Renal cortex interstitium (tissue), 11 donors: ENCODE results near the gene PHLDB3. TPM values are rescaled to one million over a fixed set of nuclear protein-coding genes. Genes with fewer than 3 reads are reported as not detected.

Source experiments
- DNase-seq, 11 donors: peaks; one replicate each; pipeline ENCODE4 v3.0.0-alpha.2; 2013; ENCODE audit warnings: low read depth in 9 of 11, low spot score in 4 of 11; ENCODE audit errors: extremely low read depth in 1 of 11
- polyA plus RNA-seq, 3 donors: library from polyadenylated mRNA; unstranded; fragments of 120-200 nt; gene quantifications; one replicate each; pipeline ENCODE4 v1.2.1, GENCODE V29; 2013; ENCODE audit not compliant: insufficient read length in 3 of 3

Gene PHLDB3
- polyA plus RNA-seq, 3 donors: 4.9 to 14.5 (median 9.3) TPM

DNA sequence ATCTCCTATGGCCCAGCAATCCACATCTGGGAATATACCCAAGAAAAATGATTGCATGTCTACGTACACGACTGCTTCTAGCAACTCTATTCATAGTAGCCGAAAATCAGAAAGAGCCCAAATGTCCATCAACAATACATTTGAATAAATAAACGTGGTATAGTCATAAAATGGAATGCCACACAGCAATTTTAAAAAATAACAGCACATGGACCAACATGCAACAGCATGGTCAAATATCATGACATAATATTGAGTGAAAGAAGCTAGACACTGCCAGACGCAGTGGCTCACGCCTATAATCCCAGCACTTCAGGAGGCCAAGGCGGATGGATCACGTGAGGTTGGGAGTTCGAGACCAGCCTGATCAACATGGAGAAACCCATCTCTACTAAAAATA is 73.6 kb downstream of the PHLDB3 start:
- no peak for DNase-seq

DNA sequence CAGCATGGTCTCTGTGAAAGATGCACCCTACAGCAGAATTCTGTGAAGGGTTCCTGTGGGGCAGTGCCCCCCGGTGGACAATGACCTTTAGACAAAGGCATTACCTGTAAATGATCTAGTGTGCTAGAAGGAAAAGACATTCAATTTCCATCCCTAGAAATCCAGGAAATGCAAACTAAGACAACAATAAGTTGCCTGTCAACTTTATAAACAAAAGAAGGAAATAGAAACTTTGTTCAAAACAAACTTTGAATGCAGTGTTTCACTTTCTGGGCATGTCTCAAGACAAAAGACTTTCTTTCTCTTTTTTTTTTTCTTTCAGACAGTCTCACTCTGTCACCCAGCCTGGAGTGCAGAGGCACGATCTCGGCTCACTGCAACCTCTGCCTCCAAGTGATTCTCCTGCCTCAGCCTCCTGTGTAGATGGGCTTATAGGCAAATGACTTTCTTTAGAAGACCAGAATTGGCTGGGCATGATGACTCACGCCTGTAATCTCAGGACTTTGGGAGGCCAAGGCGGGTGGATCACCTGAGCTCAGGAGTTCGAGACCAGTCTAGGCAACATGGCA is 74.3 kb downstream of the PHLDB3 start:
- no peak for DNase-seq

- no peak for DNase-seq
These were observed 75.2 kb downstream of the PHLDB3 start for GRCh38 chr19:43429395-43429794.

- no peak for DNase-seq
These were observed 78.8 kb downstream of the PHLDB3 start for GRCh38 chr19:43425567-43426392.

Other genes starting within 250 kb of the PHLDB3 start
- under 1 TPM in 2 of 3 donors, not detected in 1; 0.06 to 0.26 TPM for gene PSG9, start 235.2 kb downstream of the PHLDB3 start, polyA plus RNA-seq
- gene CD177, start 151.1 kb downstream of the PHLDB3 start, polyA plus RNA-seq: under 1 TPM; 0.15 to 0.50 (median 0.20) TPM
- not detected for gene TEX101, start 89.9 kb downstream of the PHLDB3 start, polyA plus RNA-seq
- gene LYPD3, start 39.1 kb downstream of the PHLDB3 start, polyA plus RNA-seq: 10 to 100 TPM in 1 of 3 donors, 1 to 10 TPM in 2; 1.8 to 13.2 (median 3.1) TPM
- gene ETHE1, start 22.5 kb upstream of the PHLDB3 start, polyA plus RNA-seq: 10 to 100 TPM; 21.8 to 33.8 (median 28.7) TPM
- gene ZNF575, start 28.4 kb upstream of the PHLDB3 start, polyA plus RNA-seq: 1 to 10 TPM; 2.3 to 3.3 (median 2.4) TPM
- 10 to 100 TPM; 61.0 to 81.4 (median 73.1) TPM for gene XRCC1, start 70.8 kb upstream of the PHLDB3 start, polyA plus RNA-seq
- 10 to 100 TPM; 16.6 to 19.1 (median 17.7) TPM for gene PINLYP, start 71.1 kb upstream of the PHLDB3 start, polyA plus RNA-seq
- 10 to 100 TPM; 15.8 to 19.8 (median 16.2) TPM for gene IRGQ, start 91.4 kb upstream of the PHLDB3 start, polyA plus RNA-seq
- gene ZNF576, start 91.8 kb upstream of the PHLDB3 start, polyA plus RNA-seq: 10 to 100 TPM; 11.0 to 13.8 (median 13.3) TPM
- gene SRRM5, start 107.3 kb upstream of the PHLDB3 start, polyA plus RNA-seq: 1 to 10 TPM in 1 of 3 donors, under 1 TPM in 2; 0.67 to 2.1 (median 0.70) TPM
- 100 to 1,000 TPM in 2 of 3 donors, 10 to 100 TPM in 1; 79.5 to 128 (median 101) TPM for gene ZNF428, start 114.9 kb upstream of the PHLDB3 start, polyA plus RNA-seq
- gene CADM4, start 135.1 kb upstream of the PHLDB3 start, polyA plus RNA-seq: 10 to 100 TPM; 42.9 to 59.2 (median 50.2) TPM
- 10 to 100 TPM in 1 of 3 donors, 1 to 10 TPM in 2; 7.9 to 13.5 (median 10.0) TPM for gene PLAUR, start 165.4 kb upstream of the PHLDB3 start, polyA plus RNA-seq
- gene IRGC, start 211.3 kb upstream of the PHLDB3 start, polyA plus RNA-seq: not detected